Mucosa of stomach (tissue), 1 donor: Measurements from ENCODE around the gene NFKB1.

Experiments used
- H3K27me3 ChIP-seq: one replicate; pipeline ENCODE4 v1.7.0; 2013; ENCODE audit warnings: mild to moderate bottlenecking, low read length; ENCODE audit not compliant: control insufficient read depth, insufficient read depth
- H3K36me3 ChIP-seq: one replicate; pipeline ENCODE4 v1.7.0; 2013; ENCODE audit warnings: low read length; ENCODE audit not compliant: control insufficient read depth, insufficient read depth
- H3K4me1 ChIP-seq: one replicate; pipeline ENCODE4 v1.7.0; 2013; ENCODE audit warnings: mild to moderate bottlenecking, low read length; ENCODE audit not compliant: control insufficient read depth, insufficient read depth
- H3K4me3 ChIP-seq: one replicate; pipeline ENCODE4 v1.7.0; 2013; ENCODE audit warnings: low read length
- H3K9ac ChIP-seq: one replicate; pipeline ENCODE4 v1.7.0; 2013; ENCODE audit warnings: mild to moderate bottlenecking, low read length, moderate library complexity
- H3K9me3 ChIP-seq: one replicate; pipeline ENCODE4 v1.7.0; 2013; ENCODE audit warnings: mild to moderate bottlenecking, low read length, moderate library complexity; ENCODE audit not compliant: control insufficient read depth
- donor health status: Pancreatic carcinoma.

The NFKB1 gene

GRCh38 chr4:102642631-102643298 lies 141.6 kb downstream of the NFKB1 start:
- Histone ChIP-seq H3K36me3 (no peaks in the 10 kb centered on the region), H3K9ac (no peak overlapping the region), H3K9me3 (no peaks in the 10 kb centered on the region)

GRCh38 chr4:102647117-102647516 lies 146.0 kb downstream of the NFKB1 start:
- no peak overlapping the region for H3K4me3 ChIP-seq
- H3K9me3 ChIP-seq, result no peaks in the 10 kb centered on the region
- no peaks in the 10 kb centered on the region for H3K4me1 ChIP-seq
- H3K9ac ChIP-seq, result no peak overlapping the region
- H3K36me3 ChIP-seq, result no peaks in the 10 kb centered on the region
- H3K27me3 ChIP-seq, result no peaks in the 10 kb centered on the region

More at GRCh38 chr4:102642631-102643298, 141.6 kb downstream of the NFKB1 start:
- Histone ChIP-seq H3K27me3 (no peaks in the 10 kb centered on the region), H3K4me3 (no peak overlapping the region), H3K4me1 (no peaks in the 10 kb centered on the region)

GRCh38 chr4:102657206-102657605 lies 156.0 kb downstream of the NFKB1 start:
- no peak overlapping the region for H3K4me3 ChIP-seq
- H3K9ac ChIP-seq, result no peak overlapping the region
- H3K9me3 ChIP-seq, result no peaks in the 10 kb centered on the region
- H3K27me3 ChIP-seq, result no peaks in the 10 kb centered on the region
- no peaks in the 10 kb centered on the region for H3K4me1 ChIP-seq
- H3K36me3 ChIP-seq, result no peaks in the 10 kb centered on the region

- no peaks in the 10 kb centered on the region for H3K4me1 ChIP-seq
Measured at GRCh38 chr4:102663073-102663472, 161.9 kb downstream of the NFKB1 start.

GRCh38 chr4:102665527-102665926 lies 164.4 kb downstream of the NFKB1 start:
- Histone ChIP-seq H3K36me3 (no peaks in the 10 kb centered on the region), H3K4me1 (no peaks in the 10 kb centered on the region), H3K27me3 (no peaks in the 10 kb centered on the region), H3K4me3 (no peak overlapping the region), H3K9me3 (no peaks in the 10 kb centered on the region), H3K9ac (no peak overlapping the region)

More at GRCh38 chr4:102663073-102663472, 161.9 kb downstream of the NFKB1 start:
- Histone ChIP-seq H3K36me3 (no peaks in the 10 kb centered on the region), H3K27me3 (no peaks in the 10 kb centered on the region), H3K4me3 (no peak overlapping the region), H3K9ac (no peak overlapping the region), H3K9me3 (no peaks in the 10 kb centered on the region)
